HepG2 (cell line): Measurements from ENCODE around the gene DNAJB12. TPM values are rescaled to one million over a fixed set of nuclear protein-coding genes. Genes with fewer than 3 reads are reported as not detected.

Experiments
- CENPT ChIP-seq: sonication (generic); formaldehyde crosslinking; IDR thresholded peaks from 2 replicates; pipeline ENCODE4 v1.8.0; 2022; ENCODE audit warnings: low read depth, mild to moderate bottlenecking, moderate library complexity, missing genetic modification reagents
- ELF3 ChIP-seq: IDR thresholded peaks from 2 replicates; pipeline ENCODE4 v1.6.1; 2016; ENCODE audit warnings: missing genetic modification reagents, missing compliant biosample characterization
- GABPB1 ChIP-seq: IDR thresholded peaks from 2 replicates; pipeline ENCODE4 v1.6.1; 2016; ENCODE audit warnings: mild to moderate bottlenecking, missing genetic modification reagents, moderate library complexity, missing compliant biosample characterization
- HMG20B ChIP-seq: conservative IDR thresholded peaks from 2 replicates; pipeline ENCODE4 v1.6.1; 2016; ENCODE audit warnings: missing genetic modification reagents, missing compliant biosample characterization
- HNRNPUL1 ChIP-seq: fragments of 200-400 bp; formaldehyde crosslinking; IDR thresholded peaks from 2 replicates; pipeline ENCODE4 v1.6.1; 2017; ENCODE audit warnings: low read depth, mild to moderate bottlenecking, low read length, moderate library complexity
- KDM1A ChIP-seq: IDR thresholded peaks from 2 replicates; pipeline ENCODE4 v1.6.1; 2016; ENCODE audit warnings: missing compliant biosample characterization
- KDM5B ChIP-seq: sonication (generic); formaldehyde crosslinking; IDR thresholded peaks from 2 replicates; pipeline ENCODE4 v1.4.0; 2020; ENCODE audit warnings: missing genetic modification reagents, mild to moderate bottlenecking, borderline replicate concordance
- MAZ ChIP-seq, 2 experiments: sonication (generic) in 1 of 2; formaldehyde crosslinking in 1 of 2; IDR thresholded peaks; 2 replicates each; pipeline versions ENCODE4 v1.5.0 to v1.6.1; 2012 to 2020; ENCODE audit warnings: low read depth in 2 of 2, mild to moderate bottlenecking in 2 of 2, borderline replicate concordance in 1 of 2, improper control_type of control experiment in 1 of 2, low read length in 1 of 2, missing genetic modification reagents in 1 of 2, moderate library complexity in 1 of 2
- NBN ChIP-seq: fragments of 450-650 bp; conservative IDR thresholded peaks from 2 replicates; pipeline ENCODE4 v1.6.1; 2017
- NFKB2 ChIP-seq: sonication (generic); formaldehyde crosslinking; IDR thresholded peaks from 2 replicates; pipeline ENCODE4 v1.4.0; 2020; ENCODE audit warnings: missing genetic modification reagents, borderline replicate concordance
- NPAS2 ChIP-seq: sonication (generic); formaldehyde crosslinking; IDR thresholded peaks from 2 replicates; pipeline ENCODE4 v1.8.0; 2022; ENCODE audit warnings: mild to moderate bottlenecking, missing genetic modification reagents, borderline replicate concordance
- NR1H2 ChIP-seq: sonication (generic); formaldehyde crosslinking; IDR thresholded peaks from 2 replicates; pipeline ENCODE4 v1.8.1; 2022; ENCODE audit warnings: low read depth, missing genetic modification reagents, borderline replicate concordance
- PITX1 ChIP-seq: sonication (generic); formaldehyde crosslinking; IDR thresholded peaks from 2 replicates; pipeline ENCODE4 v1.5.1; 2020; ENCODE audit warnings: mild to moderate bottlenecking, missing genetic modification reagents
- PLRG1 ChIP-seq: fragments of 450-650 bp; conservative IDR thresholded peaks from 2 replicates; pipeline ENCODE4 v1.6.1; 2016
- SETDB1 ChIP-seq: sonication (generic); formaldehyde crosslinking; IDR thresholded peaks from 2 replicates; pipeline ENCODE4 v1.5.1; 2020; ENCODE audit warnings: missing genetic modification reagents, mild to moderate bottlenecking, borderline replicate concordance
- TARDBP ChIP-seq: sonication (generic); formaldehyde crosslinking; IDR thresholded peaks from 2 replicates; pipeline ENCODE4 v1.8.0; 2022; ENCODE audit warnings: mild to moderate bottlenecking, missing genetic modification reagents
- TOE1 ChIP-seq: sonication (generic); formaldehyde crosslinking; IDR thresholded peaks from 2 replicates; pipeline ENCODE4 v1.4.0; 2020; ENCODE audit warnings: mild to moderate bottlenecking, missing genetic modification reagents
- ZBTB1 ChIP-seq: sonication (generic); formaldehyde crosslinking; IDR thresholded peaks from 2 replicates; pipeline ENCODE4 v1.4.0; 2020; ENCODE audit warnings: missing genetic modification reagents, borderline replicate concordance
- ZBTB3 ChIP-seq: sonication (generic); formaldehyde crosslinking; IDR thresholded peaks from 2 replicates; pipeline ENCODE4 v1.4.0; 2020; ENCODE audit warnings: low read depth, mild to moderate bottlenecking, moderate library complexity, missing genetic modification reagents, borderline replicate concordance
- ZFP37 ChIP-seq: sonication (generic); formaldehyde crosslinking; IDR thresholded peaks from 2 replicates; pipeline ENCODE4 v1.4.0; 2020; ENCODE audit warnings: missing genetic modification reagents, borderline replicate concordance
- ZNF138 ChIP-seq: sonication (generic); formaldehyde crosslinking; IDR thresholded peaks from 2 replicates; pipeline ENCODE4 v1.5.0; 2020; ENCODE audit warnings: mild to moderate bottlenecking, low read depth, missing genetic modification reagents
- ZNF143 ChIP-seq: sonication (generic); formaldehyde crosslinking; IDR thresholded peaks from 2 replicates; pipeline ENCODE4 v1.4.0; 2020; ENCODE audit warnings: missing genetic modification reagents
- ZNF17 ChIP-seq: sonication (generic); formaldehyde crosslinking; IDR thresholded peaks from 2 replicates; pipeline ENCODE4 v1.5.0; 2020; ENCODE audit warnings: mild to moderate bottlenecking, missing genetic modification reagents
- ZNF354B ChIP-seq: sonication (generic); formaldehyde crosslinking; IDR thresholded peaks from 2 replicates; pipeline ENCODE4 v1.8.0; 2022; ENCODE audit warnings: mild to moderate bottlenecking, missing genetic modification reagents
- ZNF629 ChIP-seq: sonication (generic); formaldehyde crosslinking; conservative IDR thresholded peaks from 2 replicates; pipeline ENCODE4 v1.5.0; 2020; ENCODE audit warnings: missing genetic modification reagents
- ZNF839 ChIP-seq: sonication (generic); formaldehyde crosslinking; IDR thresholded peaks from 2 replicates; pipeline ENCODE4 v1.4.0; 2020; ENCODE audit warnings: missing genetic modification reagents, mild to moderate bottlenecking, borderline replicate concordance
- ZSCAN22 ChIP-seq: sonication (generic); formaldehyde crosslinking; IDR thresholded peaks from 2 replicates; pipeline ENCODE4 v1.4.0; 2020; ENCODE audit warnings: mild to moderate bottlenecking, missing genetic modification reagents
- ZSCAN30 ChIP-seq: sonication (generic); formaldehyde crosslinking; IDR thresholded peaks from 2 replicates; pipeline ENCODE4 v1.5.0; 2020; ENCODE audit warnings: mild to moderate bottlenecking, missing genetic modification reagents
- ZSCAN31 ChIP-seq: sonication (generic); formaldehyde crosslinking; IDR thresholded peaks from 2 replicates; pipeline ENCODE4 v1.5.0; 2020; ENCODE audit warnings: low read depth, mild to moderate bottlenecking, missing genetic modification reagents
- polyA plus RNA-seq, 8 experiments: library from polyadenylated mRNA; depleted of rRNA in 3 of 8; stranded (reverse) in 7 of 8; unstranded in 1 of 8; fragments of >200 nt; fragmentation: Illumina TruSeq in 4 of 8; extraction: Trizol in 4 of 8; gene quantifications; 2 replicates each; pipeline versions ENCODE4 v1.2.1 to v1.2.3, GENCODE V29; 2011 to 2016; ENCODE audit warnings: low read depth in 4 of 8, missing spikeins in 1 of 8, mixed read lengths in 1 of 8; ENCODE audit not compliant: insufficient read depth in 1 of 8
- total RNA-seq, 5 experiments: library from RNA; depleted of rRNA; stranded (reverse); fragments of >200 nt; fragmentation: Illumina TruSeq; extraction: Trizol; gene quantifications; 2 replicates each; pipeline ENCODE4 v1.2.3, GENCODE V29; 2016; ENCODE audit warnings: low read depth in 1 of 5
- TF ChIP-seq, protein P1 (sequence below): sonication (generic); formaldehyde crosslinking; IDR thresholded peaks from 2 replicates; pipeline ENCODE4 v1.4.0; 2020; ENCODE audit warnings: missing genetic modification reagents
- TF ChIP-seq, protein P2 (sequence below): sonication (generic); formaldehyde crosslinking; conservative IDR thresholded peaks from 2 replicates; pipeline ENCODE4 v1.4.0; 2020; ENCODE audit warnings: missing genetic modification reagents

Gene DNAJB12
- total and polyA plus RNA-seq, 2 of the 13 experiments (the other 11 are each of a cell fraction or from before 2014, with no cell fraction given), result 10.8 to 18.2 TPM

DNA sequence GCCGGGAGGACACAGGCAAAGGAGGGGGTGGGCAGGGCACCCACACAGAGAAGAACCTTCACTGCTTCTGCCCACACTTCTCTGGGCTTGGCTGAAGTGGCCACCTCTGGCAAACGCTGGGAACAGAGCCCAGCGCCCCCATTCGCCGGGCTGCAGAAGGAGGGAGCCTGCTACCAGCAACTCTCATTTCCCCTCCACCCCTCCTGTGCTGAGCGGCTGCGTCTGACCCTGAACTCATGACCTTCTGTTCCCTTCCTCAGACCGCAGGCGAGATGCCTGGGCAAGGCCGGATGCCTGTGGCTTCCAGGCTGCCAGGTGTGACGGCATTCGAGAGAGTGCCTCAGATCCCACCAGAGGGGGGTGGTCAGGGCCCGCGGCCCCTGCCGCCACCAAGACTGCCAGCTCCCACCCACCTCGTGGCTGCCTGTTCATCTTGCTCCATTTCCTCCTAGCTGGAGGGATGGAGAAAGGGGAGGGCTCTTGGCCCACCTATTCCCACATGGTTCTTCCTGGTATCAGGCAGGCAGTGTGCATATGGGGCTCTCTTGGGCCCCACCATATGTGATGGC lies 19.8 kb downstream of the DNAJB12 start (continued):
- peak; percentile 86; the same call in 1 of the 2 replicates for TF ChIP-seq KDM5B (CRISPR knock-in tag)
- no peak for TF ChIP-seq ZSCAN22 (CRISPR knock-in tag)
- no peak for TF ChIP-seq ZNF839 (CRISPR knock-in tag)
- no peak; the same call in 1 of the 2 replicates for TF ChIP-seq PITX1 (CRISPR knock-in tag)
- TF ChIP-seq NR1H2, result no peak
- TF ChIP-seq TOE1 (CRISPR knock-in tag), result no peak
- TF ChIP-seq NBN, result no peak
- peak; percentile 77 for TF ChIP-seq ELF3 (CRISPR knock-in tag)
- TF ChIP-seq ZSCAN30 (CRISPR knock-in tag), result no peak
- TF ChIP-seq, protein P1, sequence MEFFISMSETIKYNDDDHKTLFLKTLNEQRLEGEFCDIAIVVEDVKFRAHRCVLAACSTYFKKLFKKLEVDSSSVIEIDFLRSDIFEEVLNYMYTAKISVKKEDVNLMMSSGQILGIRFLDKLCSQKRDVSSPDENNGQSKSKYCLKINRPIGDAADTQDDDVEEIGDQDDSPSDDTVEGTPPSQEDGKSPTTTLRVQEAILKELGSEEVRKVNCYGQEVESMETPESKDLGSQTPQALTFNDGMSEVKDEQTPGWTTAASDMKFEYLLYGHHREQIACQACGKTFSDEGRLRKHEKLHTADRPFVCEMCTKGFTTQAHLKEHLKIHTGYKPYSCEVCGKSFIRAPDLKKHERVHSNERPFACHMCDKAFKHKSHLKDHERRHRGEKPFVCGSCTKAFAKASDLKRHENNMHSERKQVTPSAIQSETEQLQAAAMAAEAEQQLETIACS, result no peak
- TF ChIP-seq ZNF143, result no peak
- 0 out of 2 replicates have a peak, but pooled peaks have one; percentile 8 for TF ChIP-seq ZNF629
- no peak for TF ChIP-seq NPAS2 (CRISPR knock-in tag)
- TF ChIP-seq HMG20B, result no peak
- peak; percentile 66; the same call in 1 of the 2 replicates for TF ChIP-seq TARDBP (CRISPR knock-in tag)
- TF ChIP-seq ZSCAN31 (CRISPR knock-in tag), result no peak
- peak; percentile 28; the same call in 1 of the 2 replicates for TF ChIP-seq MAZ (IDR thresholded peaks at IDR 0.05; ENCODE audit: borderline replicate concordance, low read depth, low read length)
- no peak for TF ChIP-seq MAZ (CRISPR knock-in tag; IDR thresholded peaks at IDR 0.05; ENCODE audit: low read depth)
- no peak for TF ChIP-seq PLRG1
- peak; percentile 70 for TF ChIP-seq GABPB1 (CRISPR knock-in tag)
- TF ChIP-seq ZNF138 (CRISPR knock-in tag), result no peak
- no peak for TF ChIP-seq HNRNPUL1
- TF ChIP-seq ZBTB3, result no peak
- no peak for TF ChIP-seq ZFP37 (CRISPR knock-in tag)
- no peak for TF ChIP-seq ZNF354B (CRISPR knock-in tag)
- 0 out of 2 replicates have a peak, but pooled peaks have one; percentile 21 for TF ChIP-seq ZBTB1
- TF ChIP-seq, protein P2, sequence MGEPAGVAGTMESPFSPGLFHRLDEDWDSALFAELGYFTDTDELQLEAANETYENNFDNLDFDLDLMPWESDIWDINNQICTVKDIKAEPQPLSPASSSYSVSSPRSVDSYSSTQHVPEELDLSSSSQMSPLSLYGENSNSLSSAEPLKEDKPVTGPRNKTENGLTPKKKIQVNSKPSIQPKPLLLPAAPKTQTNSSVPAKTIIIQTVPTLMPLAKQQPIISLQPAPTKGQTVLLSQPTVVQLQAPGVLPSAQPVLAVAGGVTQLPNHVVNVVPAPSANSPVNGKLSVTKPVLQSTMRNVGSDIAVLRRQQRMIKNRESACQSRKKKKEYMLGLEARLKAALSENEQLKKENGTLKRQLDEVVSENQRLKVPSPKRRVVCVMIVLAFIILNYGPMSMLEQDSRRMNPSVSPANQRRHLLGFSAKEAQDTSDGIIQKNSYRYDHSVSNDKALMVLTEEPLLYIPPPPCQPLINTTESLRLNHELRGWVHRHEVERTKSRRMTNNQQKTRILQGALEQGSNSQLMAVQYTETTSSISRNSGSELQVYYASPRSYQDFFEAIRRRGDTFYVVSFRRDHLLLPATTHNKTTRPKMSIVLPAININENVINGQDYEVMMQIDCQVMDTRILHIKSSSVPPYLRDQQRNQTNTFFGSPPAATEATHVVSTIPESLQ (CRISPR knock-in tag), result no peak
- no peak for TF ChIP-seq ZNF17 (CRISPR knock-in tag)
- peak; percentile 34; the same call in 1 of the 2 replicates for TF ChIP-seq KDM1A
- TF ChIP-seq CENPT, result no peak
- TF ChIP-seq NFKB2 (CRISPR knock-in tag), result no peak
- TF ChIP-seq SETDB1, result no peak
